Neural progenitor cell (in vitro differentiated cells): Measurements from ENCODE around the gene CYP39A1. TPM values are rescaled to one million over a fixed set of nuclear protein-coding genes. Genes with fewer than 3 reads are reported as not detected.

Experiments used
- DNase-seq: peaks from one replicate; pipeline ENCODE4 v3.0.0-alpha.2; 2016; ENCODE audit warnings: low spot score
- H2AFZ ChIP-seq: fragments of 200-600 bp; sonication (generic); replicated peaks from 2 replicates; pipeline ENCODE4 v1.6.1; 2016; ENCODE audit warnings: antibody characterized with exemption
- H3F3A ChIP-seq: fragments of 200-600 bp; sonication (generic); 2 replicates; pipeline ENCODE4 v1.6.1; 2016; ENCODE audit warnings: antibody characterized with exemption, low read depth
- H3K27ac ChIP-seq: fragments of 200-600 bp; sonication (generic); 2 replicates; pipeline ENCODE4 v1.5.1; 2016; ENCODE audit warnings: mild to moderate bottlenecking
- H3K27me3 ChIP-seq: fragments of 200-600 bp; sonication (generic); 2 replicates; pipeline ENCODE4 v1.6.1; 2016; ENCODE audit warnings: mild to moderate bottlenecking, moderate library complexity
- H3K36me3 ChIP-seq: fragments of 200-600 bp; sonication (generic); 2 replicates; pipeline ENCODE4 v1.5.1; 2016
- H3K4me1 ChIP-seq: fragments of 200-600 bp; sonication (generic); 2 replicates; pipeline ENCODE4 v1.6.1; 2016; ENCODE audit warnings: mixed run types
- H3K4me2 ChIP-seq: fragments of 200-600 bp; sonication (generic); 2 replicates; pipeline ENCODE4 v1.6.1; 2016
- H3K4me3 ChIP-seq: fragments of 200-600 bp; sonication (generic); 2 replicates; pipeline ENCODE4 v1.5.1; 2016
- H3K79me2 ChIP-seq: fragments of 200-600 bp; sonication (generic); 2 replicates; pipeline ENCODE4 v1.6.1; 2016; ENCODE audit warnings: low read depth
- H3K9ac ChIP-seq: fragments of 200-600 bp; sonication (generic); 2 replicates; pipeline ENCODE4 v1.6.1; 2016
- H3K9me3 ChIP-seq: fragments of 200-600 bp; sonication (generic); 2 replicates; pipeline ENCODE4 v1.5.1; 2016; ENCODE audit warnings: low read depth
- H4K20me1 ChIP-seq: fragments of 200-600 bp; sonication (generic); 2 replicates; pipeline ENCODE4 v1.6.1; 2016; ENCODE audit warnings: low read depth
- H3K27ac Mint-ChIP-seq: 3 replicates; pipeline ENCODE4 v1.8.0; 2021; ENCODE audit warnings: mixed read lengths
- H3K27me3 Mint-ChIP-seq: 2 replicates; pipeline ENCODE4 v1.8.0; 2022; ENCODE audit warnings: low read depth, mild to moderate bottlenecking, inconsistent platforms, moderate library complexity, mixed read lengths; ENCODE audit not compliant: insufficient read depth
- H3K36me3 Mint-ChIP-seq: 3 replicates; pipeline ENCODE4 v1.8.0; 2021; ENCODE audit warnings: mixed read lengths
- H3K4me1 Mint-ChIP-seq: 3 replicates; pipeline ENCODE4 v1.8.0; 2021; ENCODE audit warnings: mixed read lengths
- H3K4me3 Mint-ChIP-seq: 3 replicates; pipeline ENCODE4 v1.8.0; 2021; ENCODE audit warnings: mild to moderate bottlenecking, moderate library complexity, mixed read lengths
- H3K9me3 Mint-ChIP-seq: 3 replicates; pipeline ENCODE4 v1.8.0; 2020; ENCODE audit warnings: mixed read lengths
- CTCF ChIP-seq: fragments of 200-600 bp; sonication (generic); IDR thresholded peaks from 2 replicates; pipeline ENCODE4 v1.5.1; 2017; ENCODE audit warnings: antibody characterized with exemption, mild to moderate bottlenecking
- EZH2 ChIP-seq: fragments of 200-600 bp; sonication (generic); IDR thresholded peaks from 2 replicates; pipeline ENCODE4 v1.6.1; 2017; ENCODE audit warnings: antibody characterized with exemption, mild to moderate bottlenecking, moderate library complexity
- EZH2phosphoT487 ChIP-seq: fragments of 200-600 bp; sonication (generic); IDR thresholded peaks from 2 replicates; pipeline ENCODE4 v1.6.1; 2017; ENCODE audit warnings: antibody characterized with exemption
- total RNA-seq: library from RNA; depleted of rRNA; stranded (reverse); fragments of >200 nt; gene quantifications from 2 replicates; pipeline ENCODE4 v1.2.3, GENCODE V29; 2015; ENCODE audit warnings: low replicate concordance

The CYP39A1 gene
- total RNA-seq, 1 donor from 2014 or later: 7.1 TPM

- H3K79me2 ChIP-seq: no peaks in the 10 kb centered on the region
- DNase-seq: no peak
- H3F3A ChIP-seq: no peaks in the 10 kb centered on the region
- H3K9me3 ChIP-seq: no peaks in the 10 kb centered on the region
- H2AFZ ChIP-seq: peak overlapping the region; percentile 89
- TF ChIP-seq CTCF: no peak
- TF ChIP-seq EZH2: no peak
- no peak for TF ChIP-seq EZH2phosphoT487
- no peaks in the 10 kb centered on the region for H3K4me1 ChIP-seq
- H3K4me2 ChIP-seq: no peak overlapping the region
- peaks cover 2% of the 10 kb centered on the region for H3K27me3 Mint-ChIP-seq
- no peaks in the 10 kb centered on the region for H3K36me3 Mint-ChIP-seq
- no peaks in the 10 kb centered on the region for H3K4me1 Mint-ChIP-seq
- no peak overlapping the region for H3K4me3 ChIP-seq
- H3K27ac Mint-ChIP-seq: no peak overlapping the region
- H3K36me3 ChIP-seq: no peaks in the 10 kb centered on the region
- H3K27ac ChIP-seq: no peak overlapping the region
- no peaks in the 10 kb centered on the region for H3K27me3 ChIP-seq
- H4K20me1 ChIP-seq: no peaks in the 10 kb centered on the region
- H3K9ac ChIP-seq: no peak overlapping the region
- H3K4me3 Mint-ChIP-seq: no peak overlapping the region
- no peaks in the 10 kb centered on the region for H3K9me3 Mint-ChIP-seq
Observed at GRCh38 chr6:46526607-46527006, 126.0 kb downstream of the CYP39A1 start.

DNA sequence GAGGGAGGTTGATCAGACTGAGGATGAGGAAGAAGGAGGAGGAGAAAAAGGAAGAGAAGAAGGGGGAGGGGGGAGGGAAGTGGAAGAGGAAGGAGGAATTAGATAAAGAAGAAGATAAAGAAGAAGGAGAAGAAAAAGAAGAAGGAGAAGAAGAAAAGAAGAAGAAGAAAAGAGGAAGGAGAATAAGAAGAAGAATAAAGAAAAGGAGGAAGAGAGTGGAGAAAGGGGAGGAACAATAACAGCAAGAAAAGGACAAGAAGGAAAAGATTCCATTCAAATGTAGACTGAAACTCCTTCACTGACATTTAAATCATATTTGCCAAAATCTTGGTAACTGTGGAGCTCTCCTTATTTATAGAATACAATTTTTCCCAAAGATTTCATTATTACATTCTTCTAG, 127.0 kb downstream of the CYP39A1 start:
- Histone ChIP-seq H3K27me3 (no peaks in the 10 kb centered on the region), H3K4me2 (no peak overlapping the region), H2AFZ (no peak overlapping the region), H3K36me3 (no peaks in the 10 kb centered on the region), H3K4me1 (no peaks in the 10 kb centered on the region), H4K20me1 (no peaks in the 10 kb centered on the region), H3K27ac (no peak overlapping the region), H3K9ac (no peak overlapping the region), H3K4me3 (no peak overlapping the region), H3K9me3 (no peaks in the 10 kb centered on the region), H3F3A (no peaks in the 10 kb centered on the region), H3K79me2 (no peaks in the 10 kb centered on the region)
- Mint-ChIP-seq H3K27ac (no peak overlapping the region), H3K4me3 (no peak overlapping the region), H3K4me1 (no peaks in the 10 kb centered on the region), H3K27me3 (peaks cover 2% of the 10 kb centered on the region), H3K36me3 (no peaks in the 10 kb centered on the region), H3K9me3 (no peaks in the 10 kb centered on the region)
- no peak for DNase-seq
- TF ChIP-seq EZH2 (no peak), EZH2phosphoT487 (no peak), CTCF (no peak)

- Mint-ChIP-seq H3K9me3 (no peaks in the 10 kb centered on the region), H3K4me1 (no peaks in the 10 kb centered on the region), H3K27ac (no peak overlapping the region), H3K27me3 (no peaks in the 10 kb centered on the region), H3K4me3 (no peak overlapping the region), H3K36me3 (no peaks in the 10 kb centered on the region)
- H3K27ac ChIP-seq: no peak overlapping the region
- no peak for DNase-seq
- no peaks in the 10 kb centered on the region for H3K79me2 ChIP-seq
- no peaks in the 10 kb centered on the region for H3K27me3 ChIP-seq
- H4K20me1 ChIP-seq: no peaks in the 10 kb centered on the region
- H3K36me3 ChIP-seq: no peaks in the 10 kb centered on the region
- no peaks in the 10 kb centered on the region for H3K9me3 ChIP-seq
- no peaks in the 10 kb centered on the region for H3K4me1 ChIP-seq
- H3F3A ChIP-seq: no peaks in the 10 kb centered on the region
- H3K9ac ChIP-seq: no peak overlapping the region
- H3K4me3 ChIP-seq: no peak overlapping the region
- TF ChIP-seq CTCF (no peak), EZH2 (no peak), EZH2phosphoT487 (no peak)
- H3K4me2 ChIP-seq: no peak overlapping the region
- H2AFZ ChIP-seq: no peak overlapping the region
Observed at GRCh38 chr6:46521464-46521971, 131.1 kb downstream of the CYP39A1 start.
